NB4 (cell line): ENCODE results near the gene IL20RA.

Experiments used
- MYC ChIP-seq: IDR thresholded peaks from 2 replicates; pipeline ENCODE4 v1.6.1; 2011; ENCODE audit warnings: low read depth, low read length
- POLR2A ChIP-seq: IDR thresholded peaks from 2 replicates; pipeline ENCODE4 v1.6.1; 2011; ENCODE audit warnings: mild to moderate bottlenecking; ENCODE audit not compliant: insufficient read length; ENCODE audit errors: extremely low read depth
- TF ChIP-seq, protein P1 (sequence below): IDR thresholded peaks from one replicate; pipeline ENCODE4 v1.5.1; 2012; ENCODE audit warnings: low read depth, low read length
- TF ChIP-seq, protein P2 (sequence below): IDR thresholded peaks from 2 replicates; pipeline ENCODE4 v1.6.1; 2011; ENCODE audit warnings: low read depth, low read length

DNA sequence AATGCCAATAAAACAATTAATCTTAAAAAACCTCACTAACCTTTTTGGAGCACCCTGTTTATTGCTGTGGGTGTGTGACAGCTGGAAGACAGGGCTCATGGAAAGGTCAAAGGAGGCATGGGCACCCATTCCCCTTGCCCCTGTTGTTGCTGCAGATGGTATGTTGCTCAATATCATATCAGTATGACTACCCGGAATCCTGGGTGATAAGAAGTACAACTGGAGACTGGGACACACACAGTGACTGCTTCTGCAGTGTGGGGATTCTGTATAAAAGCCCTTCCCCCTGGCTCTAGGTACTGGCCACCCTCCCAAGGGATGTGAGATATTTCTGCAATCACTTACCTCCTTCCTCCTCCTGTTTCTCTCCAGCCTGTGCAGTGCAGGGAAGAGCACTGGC is 47.3 kb upstream of the IL20RA start:
- TF ChIP-seq, protein P1, sequence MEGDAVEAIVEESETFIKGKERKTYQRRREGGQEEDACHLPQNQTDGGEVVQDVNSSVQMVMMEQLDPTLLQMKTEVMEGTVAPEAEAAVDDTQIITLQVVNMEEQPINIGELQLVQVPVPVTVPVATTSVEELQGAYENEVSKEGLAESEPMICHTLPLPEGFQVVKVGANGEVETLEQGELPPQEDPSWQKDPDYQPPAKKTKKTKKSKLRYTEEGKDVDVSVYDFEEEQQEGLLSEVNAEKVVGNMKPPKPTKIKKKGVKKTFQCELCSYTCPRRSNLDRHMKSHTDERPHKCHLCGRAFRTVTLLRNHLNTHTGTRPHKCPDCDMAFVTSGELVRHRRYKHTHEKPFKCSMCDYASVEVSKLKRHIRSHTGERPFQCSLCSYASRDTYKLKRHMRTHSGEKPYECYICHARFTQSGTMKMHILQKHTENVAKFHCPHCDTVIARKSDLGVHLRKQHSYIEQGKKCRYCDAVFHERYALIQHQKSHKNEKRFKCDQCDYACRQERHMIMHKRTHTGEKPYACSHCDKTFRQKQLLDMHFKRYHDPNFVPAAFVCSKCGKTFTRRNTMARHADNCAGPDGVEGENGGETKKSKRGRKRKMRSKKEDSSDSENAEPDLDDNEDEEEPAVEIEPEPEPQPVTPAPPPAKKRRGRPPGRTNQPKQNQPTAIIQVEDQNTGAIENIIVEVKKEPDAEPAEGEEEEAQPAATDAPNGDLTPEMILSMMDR = no peak
- TF ChIP-seq, protein P2, sequence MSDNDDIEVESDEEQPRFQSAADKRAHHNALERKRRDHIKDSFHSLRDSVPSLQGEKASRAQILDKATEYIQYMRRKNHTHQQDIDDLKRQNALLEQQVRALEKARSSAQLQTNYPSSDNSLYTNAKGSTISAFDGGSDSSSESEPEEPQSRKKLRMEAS = no peak
- TF ChIP-seq POLR2A (no peak), MYC (no peak)
